ENCODE results near the gene SERPINF2.
"Not testable (repeated sequence)": the region's sequence is repeated elsewhere in the genome, so short reads cannot be mapped to it uniquely, and the experiment has no call there.

SERPINF2 gene

DNA sequence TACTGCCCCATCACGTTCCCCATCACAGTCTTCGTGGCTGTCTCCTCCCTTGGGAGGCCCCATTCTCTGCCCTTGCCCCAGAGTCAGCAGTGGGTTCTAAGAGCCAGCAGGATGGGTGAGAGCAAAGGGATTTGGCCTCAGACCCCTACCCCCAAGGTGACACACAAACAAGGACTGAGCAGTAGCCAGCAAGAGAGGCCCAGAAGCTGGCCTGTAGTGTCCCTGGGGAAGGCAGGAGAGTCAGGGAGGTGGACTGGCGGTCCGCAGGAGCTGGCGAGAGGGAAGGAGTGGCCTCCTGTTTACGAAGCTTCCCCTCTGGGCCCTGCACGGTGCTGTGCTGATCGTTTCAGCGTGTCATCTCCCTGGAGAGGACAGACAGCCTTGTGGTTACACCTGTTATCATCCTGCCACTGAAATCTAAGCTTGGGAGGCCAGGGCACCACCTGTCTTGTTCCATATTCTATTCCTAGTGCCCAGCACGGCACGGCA is 9.8 kb upstream of the SERPINF2 start:
- no peak for DNase-seq

DNA sequence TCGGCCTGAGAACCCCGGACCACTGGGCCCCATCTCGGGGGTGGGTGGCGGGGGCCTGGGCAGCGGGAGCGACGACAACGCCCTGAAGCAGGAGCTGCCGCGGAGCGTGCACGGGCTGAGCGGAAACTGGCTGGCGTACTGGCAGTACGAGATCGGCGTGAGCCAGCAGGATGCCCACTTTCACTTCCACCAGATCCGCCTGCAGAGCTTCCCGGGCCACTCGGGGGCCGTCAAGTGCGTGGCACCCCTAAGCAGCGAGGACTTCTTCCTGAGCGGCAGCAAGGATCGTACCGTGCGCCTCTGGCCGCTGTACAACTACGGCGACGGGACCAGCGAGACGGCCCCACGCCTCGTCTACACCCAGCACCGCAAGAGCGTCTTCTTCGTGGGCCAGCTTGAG is 8.9 kb upstream of the SERPINF2 start:
- DNase-seq, result no peak

DNA sequence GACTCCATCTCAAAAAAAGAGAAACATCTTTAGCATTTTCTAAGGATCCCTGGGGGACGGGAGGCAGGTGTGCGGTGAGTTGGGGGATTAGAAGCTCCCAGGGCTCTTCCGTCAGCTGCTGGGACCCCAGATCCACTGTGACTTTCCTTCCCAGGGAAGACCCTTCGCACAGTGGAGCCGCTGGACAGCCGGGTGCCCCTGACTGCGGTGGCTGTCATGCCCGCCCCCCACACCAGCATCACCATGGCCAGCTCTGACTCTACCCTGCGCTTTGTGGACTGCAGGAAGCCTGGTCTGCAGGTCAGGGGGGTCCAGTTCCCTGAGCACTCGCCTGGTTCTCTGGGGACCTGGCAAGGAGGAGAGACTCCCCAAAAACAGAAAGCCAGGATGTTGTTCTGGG is 7.3 kb upstream of the SERPINF2 start:
- no peak for DNase-seq

DNA sequence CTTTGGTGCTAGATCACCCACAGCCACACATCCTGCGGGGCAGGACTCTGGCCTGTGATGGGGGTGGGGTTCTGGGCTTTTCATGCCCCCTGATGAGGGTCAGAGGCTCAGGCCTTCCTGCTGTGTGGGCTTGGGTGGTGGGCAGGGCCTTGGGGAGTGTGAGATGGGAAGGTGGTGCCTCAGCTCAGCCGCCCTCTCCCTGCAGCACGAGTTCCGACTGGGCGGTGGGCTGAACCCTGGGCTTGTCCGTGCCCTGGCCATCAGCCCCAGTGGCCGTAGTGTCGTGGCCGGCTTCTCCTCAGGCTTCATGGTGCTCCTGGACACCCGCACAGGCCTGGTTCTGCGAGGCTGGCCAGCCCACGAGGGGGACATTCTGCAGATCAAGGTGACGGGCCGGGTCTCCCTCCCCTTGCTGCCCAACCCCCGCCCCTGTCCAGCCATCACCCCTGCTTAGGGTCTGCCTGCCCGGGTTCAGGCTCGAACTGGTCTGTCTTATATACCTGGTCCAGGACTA is 6.8 kb upstream of the SERPINF2 start:
- no peak for DNase-seq

DNA sequence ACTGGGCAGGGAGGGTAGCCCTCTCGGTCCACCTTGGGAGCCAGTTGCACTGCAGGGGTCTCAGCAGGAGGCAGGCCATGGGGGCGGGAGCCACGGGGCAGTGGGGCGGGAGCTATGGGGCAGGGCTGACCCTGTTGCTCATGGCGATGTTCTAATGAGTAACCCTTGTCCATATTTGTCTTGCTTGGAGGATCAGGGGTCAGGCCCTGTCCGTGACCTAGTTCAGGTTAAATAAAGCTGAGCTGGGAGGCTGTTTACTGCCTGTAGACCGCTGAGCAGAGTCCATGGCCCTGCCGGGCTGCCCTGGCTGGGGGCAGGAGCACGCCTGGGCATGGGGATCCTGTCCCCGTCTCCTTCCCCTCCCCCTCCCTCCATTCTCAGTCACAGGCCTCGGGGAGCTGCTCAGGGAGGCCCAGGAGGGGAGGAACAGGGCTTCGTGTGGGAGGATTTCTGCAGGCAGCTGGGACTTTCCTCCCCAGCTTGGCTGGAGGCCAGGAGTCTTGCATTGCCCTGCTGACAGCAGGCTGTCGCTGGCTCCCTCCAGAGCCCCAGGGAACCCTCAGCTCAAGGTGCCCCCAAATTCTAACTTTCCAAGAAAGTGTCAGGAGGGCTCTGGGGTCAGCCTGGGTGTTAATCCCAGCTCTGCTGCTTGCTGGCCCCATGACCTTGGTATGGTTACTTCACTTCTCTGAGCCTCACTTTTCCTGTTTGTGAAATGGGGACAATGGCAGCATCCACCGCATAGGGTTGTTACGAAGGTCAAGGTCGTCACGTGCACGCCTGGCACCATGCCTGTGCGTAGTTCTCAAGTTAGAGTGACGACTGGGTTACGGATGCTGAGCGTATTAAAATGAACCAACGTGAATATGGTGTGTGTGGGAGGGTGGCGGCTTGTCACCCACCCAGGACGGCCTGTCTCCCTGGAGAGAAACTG is 6.1 kb upstream of the SERPINF2 start:
- DNase-seq, result peak; percentile 64

DNA sequence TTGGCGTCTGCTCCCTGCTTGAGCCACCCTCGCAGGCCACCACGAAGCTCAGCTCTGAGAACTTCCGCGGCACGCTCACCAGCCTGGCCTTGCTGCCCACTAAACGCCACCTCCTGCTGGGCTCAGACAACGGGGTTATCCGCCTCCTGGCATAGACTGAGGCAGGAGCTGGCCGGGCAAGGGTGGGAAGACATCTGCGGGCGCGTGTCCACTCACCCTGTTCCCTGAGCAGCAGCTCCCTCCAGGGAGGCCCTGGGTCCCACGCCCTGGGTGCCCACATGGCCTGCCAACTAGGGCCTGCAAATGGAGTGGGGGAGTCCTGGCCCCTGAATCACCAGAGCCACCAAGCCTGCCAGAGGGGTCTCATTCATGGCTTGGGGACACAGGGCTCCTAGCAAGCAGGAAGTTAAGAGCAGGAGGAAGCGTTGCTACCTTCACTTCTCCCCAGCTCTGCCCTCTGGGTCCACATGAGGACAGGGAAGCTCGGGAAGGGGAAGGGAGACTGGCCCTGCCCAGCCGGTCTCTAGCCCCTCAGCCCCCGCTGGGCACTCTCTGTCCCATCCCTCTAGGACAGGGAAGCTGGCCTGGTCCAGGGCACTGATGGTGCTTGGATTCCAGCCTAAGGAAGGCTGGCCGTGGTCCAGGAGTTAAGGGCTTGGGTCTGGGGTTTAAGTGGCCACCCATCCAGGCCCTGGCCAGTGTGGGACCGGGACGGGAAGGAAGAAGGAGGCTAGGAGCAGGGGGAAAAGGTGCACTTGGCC is 5.0 kb upstream of the SERPINF2 start:
- DNase-seq, result no peak

DNA sequence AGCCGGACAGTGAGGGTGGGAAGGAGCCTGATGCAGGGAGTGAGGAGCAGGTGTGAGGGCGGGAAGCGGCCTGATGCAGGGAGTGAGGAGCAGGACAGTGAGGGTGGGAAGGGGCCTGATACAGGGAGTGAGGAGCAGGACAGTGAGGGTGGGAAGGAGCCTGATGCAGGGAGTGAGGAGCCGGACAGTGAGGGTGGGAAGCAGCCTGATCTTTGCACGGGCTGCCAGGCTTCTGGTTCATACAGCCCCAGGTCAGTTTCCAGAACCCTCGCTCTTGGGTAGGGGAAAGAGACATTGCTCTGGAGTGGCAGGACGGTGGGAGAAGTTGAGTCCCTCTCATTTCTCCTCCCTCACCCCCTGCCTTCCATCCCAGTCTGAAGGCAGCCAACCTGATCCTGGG is 772 bp upstream of the SERPINF2 start:
- not testable (repeated sequence) for DNase-seq

DNA sequence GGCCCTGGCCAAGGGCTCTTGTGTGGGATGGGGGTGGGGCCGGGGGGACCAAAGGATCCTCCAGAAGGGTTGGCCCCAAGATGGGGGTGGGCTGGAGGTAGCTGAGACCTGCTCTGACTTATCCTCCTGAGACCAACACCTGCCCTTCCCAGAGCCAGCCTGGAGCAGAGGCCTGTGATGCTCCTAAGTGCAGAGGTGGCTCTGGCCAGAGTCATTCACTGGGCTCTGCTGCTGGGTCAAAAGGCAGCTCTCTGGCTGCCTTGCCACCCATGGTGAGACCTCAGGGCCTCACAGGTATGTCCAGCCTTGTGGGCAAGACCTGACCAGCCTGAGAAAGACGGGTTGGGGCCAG is 393 bp downstream of the SERPINF2 start:
- no peak for DNase-seq

DNA sequence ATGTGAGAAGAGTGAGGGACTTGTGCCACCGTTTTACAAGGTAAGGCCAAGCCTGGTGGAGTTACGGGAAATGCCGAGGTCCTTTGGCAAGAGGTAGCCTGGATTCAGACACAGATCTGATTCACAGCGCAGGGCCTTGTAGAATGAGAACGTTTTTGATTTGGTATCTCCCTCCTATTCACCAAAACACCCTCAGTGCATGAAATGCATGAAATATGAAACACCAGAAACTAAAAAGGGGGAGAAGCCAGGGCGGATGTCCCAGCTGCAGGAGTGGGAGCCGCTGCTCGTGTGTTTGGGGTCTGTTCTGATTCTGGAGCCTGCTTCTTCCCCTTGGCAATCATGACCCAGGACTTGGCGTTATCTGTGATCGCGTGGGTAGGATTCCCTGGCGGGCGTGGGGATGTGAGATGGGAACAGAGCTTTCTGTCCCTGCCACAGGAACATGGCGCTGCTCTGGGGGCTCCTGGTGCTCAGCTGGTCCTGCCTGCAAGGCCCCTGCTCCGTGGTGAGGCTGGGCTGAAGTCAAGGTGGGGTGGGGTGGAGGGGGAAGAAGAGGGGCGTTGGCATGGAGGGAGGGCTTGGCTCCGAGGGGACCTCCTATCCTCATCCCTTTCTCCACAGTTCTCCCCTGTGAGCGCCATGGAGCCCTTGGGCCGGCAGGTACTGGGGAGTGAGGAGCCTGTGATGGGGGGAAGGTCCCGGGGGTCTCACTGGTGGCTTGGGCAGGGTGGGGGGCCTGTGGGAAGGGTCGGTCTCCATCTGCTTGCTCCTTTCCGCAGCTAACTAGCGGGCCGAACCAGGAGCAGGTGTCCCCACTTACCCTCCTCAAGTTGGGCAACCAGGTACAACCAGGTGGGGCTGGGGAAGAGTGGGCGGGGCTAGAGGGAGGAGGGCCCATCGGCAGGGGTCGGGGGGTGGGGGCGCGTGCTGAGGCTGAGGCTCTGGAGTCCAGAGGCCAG is 2.2 kb downstream of the SERPINF2 start:
- DNase-seq, result no peak

DNA sequence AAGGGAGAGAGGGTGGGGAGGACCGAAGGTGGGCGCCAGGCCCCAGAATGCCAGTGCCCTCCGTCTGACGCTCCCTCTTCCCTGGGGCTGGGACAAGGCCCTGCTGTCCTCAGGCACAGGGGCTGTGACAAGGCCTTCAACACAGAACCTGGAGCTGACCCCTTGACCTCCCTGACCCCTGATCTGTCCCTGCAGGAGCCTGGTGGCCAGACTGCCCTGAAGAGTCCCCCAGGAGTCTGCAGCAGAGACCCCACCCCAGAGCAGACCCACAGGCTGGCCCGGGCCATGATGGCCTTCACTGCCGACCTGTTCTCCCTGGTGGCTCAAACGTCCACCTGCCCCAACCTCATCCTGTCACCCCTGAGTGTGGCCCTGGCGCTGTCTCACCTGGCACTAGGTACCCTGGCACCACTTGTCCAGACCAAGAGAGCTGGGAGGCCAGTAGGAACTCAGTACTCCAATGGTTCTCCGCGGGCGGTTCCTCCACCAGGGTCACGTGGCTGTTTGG is 2.9 kb downstream of the SERPINF2 start:
- no peak for DNase-seq

DNA sequence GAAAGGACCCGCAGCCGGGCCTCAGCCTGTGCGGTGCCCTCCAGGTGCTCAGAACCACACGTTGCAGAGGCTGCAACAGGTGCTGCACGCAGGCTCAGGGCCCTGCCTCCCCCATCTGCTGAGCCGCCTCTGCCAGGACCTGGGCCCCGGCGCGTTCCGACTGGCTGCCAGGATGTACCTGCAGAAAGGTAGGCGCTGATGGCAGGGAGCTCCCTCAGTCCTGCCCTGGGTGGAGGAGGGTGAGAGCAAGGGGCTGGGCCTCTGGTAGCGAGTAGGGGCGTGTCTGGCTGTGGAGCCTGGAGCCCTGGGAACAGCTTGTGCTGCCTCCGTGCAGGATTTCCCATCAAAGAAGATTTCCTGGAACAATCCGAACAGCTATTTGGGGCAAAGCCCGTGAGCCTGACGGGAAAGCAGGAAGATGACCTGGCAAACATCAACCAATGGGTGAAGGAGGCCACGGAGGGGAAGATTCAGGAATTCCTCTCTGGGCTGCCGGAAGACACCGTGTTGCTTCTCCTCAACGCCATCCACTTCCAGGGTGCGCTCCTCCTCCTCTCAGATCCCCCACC is 4.4 kb downstream of the SERPINF2 start:
- no peak for DNase-seq

DNA sequence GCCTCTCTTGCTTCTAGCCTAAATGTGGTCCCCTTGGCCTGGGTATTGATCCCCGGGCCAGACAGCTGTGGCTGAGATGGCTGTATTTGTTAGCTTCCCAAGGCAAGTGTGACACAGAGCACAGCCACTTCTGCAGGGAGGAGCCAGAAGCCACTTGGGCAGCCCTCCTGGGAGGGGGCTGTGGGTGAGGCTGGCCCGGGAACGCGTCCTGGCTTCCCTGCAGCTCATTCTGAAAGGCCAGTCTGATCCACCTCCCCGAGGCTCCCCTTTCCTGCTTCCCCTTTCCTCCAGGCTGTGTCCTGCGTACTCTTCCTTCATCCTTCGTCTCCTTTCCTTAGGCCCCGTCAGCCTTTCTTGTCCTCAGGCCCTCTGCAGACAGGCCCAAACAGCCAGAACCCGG is 8.0 kb downstream of the SERPINF2 start:
- DNase-seq, result no peak

DNA sequence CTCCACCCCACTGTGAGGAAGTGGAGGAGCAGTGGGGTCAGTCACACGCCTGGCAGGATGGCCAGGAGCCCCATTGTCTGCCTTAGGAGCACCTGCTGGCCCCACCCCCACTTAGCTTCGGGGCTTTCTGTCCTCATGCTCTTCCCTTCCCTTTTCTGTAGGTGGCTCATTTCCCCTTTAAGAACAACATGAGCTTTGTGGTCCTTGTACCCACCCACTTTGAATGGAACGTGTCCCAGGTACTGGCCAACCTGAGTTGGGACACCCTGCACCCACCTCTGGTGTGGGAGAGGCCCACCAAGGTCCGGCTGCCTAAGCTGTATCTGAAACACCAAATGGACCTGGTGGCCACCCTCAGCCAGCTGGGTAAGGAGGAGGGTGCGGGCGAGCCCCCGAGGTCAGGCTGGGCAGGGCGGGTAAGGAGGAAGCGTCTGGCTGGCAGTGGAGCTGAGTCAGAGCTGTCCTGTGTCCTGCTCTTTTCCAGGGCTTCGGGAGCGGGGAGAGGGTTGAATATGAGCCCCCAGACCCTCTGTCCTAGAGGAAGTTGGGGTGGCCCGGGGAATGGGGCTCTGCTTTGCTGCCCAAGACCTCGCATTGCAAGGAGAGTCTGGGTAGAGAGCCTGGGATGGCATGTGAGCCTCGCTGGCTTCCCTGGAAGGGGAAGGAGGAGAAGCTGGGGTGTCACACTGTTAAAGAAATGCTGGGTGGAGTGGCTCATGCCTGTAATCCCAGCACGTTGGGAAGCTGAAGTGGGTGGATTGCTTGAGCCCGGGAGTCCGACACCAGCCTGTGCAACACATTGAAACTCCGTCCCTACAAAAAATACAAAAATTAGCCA is 10.0 kb downstream of the SERPINF2 start:
- no peak for DNase-seq

DNA sequence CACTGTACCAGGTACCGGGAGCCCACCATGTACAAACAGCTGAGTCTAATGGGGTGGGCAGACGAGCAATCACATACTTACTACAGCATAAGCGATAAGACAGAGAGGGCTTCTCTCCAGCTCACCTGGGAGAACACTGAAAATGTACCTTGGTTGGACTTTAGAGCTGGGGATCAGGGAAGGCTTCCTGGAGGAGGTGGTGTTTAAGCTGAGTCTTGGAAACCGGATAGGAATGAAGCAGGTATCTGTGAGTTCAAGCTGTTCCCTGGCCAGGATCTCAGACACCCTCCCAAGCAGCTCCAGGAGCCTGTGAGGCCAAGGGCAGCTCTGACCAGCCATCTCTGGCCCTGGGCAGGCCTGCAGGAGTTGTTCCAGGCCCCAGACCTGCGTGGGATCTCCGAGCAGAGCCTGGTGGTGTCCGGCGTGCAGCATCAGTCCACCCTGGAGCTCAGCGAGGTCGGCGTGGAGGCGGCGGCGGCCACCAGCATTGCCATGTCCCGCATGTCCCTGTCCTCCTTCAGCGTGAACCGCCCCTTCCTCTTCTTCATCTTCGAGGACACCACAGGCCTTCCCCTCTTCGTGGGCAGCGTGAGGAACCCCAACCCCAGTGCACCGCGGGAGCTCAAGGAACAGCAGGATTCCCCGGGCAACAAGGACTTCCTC is 11.2 kb downstream of the SERPINF2 start:
- DNase-seq, result no peak

DNA sequence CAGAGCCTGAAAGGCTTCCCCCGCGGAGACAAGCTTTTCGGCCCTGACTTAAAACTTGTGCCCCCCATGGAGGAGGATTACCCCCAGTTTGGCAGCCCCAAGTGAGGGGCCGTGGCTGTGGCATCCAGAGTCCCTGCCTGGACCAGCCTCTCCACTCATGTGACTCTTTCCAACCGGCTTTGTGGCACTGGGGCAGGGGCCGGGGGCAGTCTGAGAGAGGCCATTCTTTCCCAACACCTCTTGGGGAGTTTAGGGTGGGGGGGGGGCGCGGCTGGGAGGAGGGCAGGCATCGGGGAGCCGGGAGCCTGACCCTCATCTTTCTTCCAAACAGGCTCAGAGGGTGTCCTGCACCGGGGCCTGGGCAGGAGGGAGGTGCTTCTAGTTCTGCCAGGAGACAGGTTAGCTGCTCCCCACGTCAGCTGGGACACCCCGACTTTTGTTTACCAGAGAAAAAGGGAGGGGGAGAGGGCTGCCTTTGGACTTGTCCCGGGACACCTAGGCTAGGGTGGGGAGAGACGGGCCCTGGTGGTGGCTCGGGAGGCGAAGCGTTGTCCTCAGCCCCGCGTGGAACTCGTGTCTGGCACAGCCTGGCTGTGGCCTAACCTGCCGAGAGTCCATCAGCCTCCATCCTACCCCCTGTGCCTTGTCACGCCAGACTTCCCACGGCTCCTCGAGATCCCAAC is 11.9 kb downstream of the SERPINF2 start:
- DNase-seq, result no peak

DNA sequence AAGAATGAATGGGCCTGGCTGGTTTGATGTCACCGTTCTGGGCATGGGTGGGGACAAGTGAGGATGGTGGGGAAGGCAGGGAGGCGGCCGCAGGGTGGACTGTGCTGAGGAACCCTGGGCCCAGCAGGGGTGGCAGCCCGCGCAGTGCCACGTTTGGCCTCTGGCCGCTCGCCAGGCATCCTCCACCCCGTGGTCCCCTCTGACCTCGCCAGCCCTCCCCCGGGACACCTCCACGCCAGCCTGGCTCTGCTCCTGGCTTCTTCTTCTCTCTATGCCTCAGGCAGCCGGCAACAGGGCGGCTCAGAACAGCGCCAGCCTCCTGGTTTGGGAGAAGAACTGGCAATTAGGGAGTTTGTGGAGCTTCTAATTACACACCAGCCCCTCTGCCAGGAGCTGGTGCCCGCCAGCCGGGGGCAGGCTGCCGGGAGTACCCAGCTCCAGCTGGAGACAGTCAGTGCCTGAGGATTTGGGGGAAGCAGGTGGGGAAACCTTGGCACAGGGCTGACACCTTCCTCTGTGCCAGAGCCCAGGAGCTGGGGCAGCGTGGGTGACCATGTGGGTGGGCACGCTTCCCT is 12.7 kb downstream of the SERPINF2 start:
- no peak for DNase-seq

DNA sequence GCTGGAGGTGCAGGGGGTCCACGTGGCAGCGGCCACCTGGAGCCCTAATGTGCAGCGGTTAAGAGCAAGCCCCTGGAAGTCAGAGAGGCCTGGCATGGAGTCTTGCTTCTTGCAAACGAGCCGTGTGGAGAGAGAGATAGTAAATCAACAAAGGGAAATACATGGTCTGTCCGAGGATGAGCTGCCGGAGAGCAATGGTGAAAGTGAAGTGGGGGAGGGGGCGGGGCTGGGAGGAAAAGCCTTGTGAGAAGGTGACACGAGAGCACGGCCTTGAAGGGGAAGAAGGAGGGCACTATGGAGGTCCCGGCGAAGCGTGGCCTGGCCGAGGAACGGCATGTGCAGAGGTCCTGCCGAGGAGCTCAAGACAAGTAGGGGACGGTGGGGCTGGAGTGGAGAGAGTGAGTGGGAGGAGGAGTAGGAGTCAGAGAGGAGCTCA is 13.2 kb downstream of the SERPINF2 start:
- peak; percentile 60 for DNase-seq

DNA sequence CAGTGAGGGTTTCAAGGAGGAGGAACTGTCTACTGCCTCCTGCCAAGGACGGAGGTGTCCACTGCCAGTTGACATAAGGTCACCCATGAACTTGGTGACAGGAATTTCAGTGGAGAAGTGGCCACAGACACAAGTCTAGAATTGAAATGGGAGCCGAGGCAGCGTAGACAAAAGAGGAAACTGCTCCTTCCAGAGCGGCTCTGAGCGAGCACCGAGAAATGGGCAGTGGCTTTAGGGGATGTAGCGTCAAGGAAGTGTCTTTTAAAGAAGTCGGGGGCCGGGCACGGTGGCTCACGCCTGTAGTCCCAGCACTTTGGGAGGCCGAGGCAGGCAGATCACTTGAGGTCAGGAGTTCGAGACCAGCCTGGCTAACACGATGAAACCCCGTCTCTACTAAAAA is 16.1 kb downstream of the SERPINF2 start:
- no peak for DNase-seq

DNA sequence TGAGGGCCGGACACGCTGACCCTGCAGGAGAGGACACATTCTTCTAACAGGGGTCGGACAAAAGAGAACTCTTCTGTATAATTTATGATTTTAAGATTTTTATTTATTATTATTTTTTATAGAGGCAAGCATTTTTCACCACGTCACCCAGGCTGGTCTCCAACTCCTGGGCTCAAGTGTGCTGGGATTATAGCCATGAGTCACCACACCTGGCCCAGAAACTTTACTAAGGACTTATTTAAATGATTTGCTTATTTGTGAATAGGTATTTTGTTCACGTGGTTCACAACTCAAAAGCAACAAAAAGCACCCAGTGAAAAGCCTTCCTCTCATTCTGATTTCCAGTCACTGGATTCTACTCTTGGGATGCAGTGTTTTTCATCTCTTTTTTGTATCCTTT is 16.9 kb downstream of the SERPINF2 start:
- DNase-seq, result no peak
